ENCODE data around the gene BCL2.

BCL2 gene

DNA sequence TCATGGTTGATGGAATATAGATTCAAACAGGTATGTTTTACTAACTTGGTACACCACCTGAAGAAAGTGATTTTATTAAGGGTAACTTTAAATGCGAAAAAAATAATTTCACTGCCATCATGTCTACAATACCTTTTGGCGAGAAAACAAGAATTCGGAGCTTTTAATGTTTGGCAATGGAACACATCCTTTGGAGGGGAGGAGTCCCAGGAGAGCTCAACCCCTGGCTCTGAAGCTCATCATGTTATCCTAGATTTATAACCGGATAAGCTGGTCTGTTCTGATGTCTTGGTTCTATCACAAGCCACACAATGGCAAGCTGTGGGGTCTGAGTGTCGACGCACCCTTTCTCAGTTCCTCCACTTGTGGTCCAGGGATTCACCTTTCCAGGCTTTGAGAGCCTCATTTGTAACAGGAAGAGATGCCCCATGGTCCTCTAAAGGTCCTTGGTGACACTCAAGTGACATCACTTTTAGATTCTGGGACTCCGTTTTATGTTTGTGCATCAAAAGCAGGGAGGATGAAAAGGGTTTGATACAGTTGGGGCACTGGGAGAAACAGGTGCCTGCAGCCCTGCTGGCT is 172.7 kb downstream of the BCL2 start:
- DNase-seq (ENCODE audit: extremely low read depth in 1 of 2, low read depth in 1 of 2), result no peak

- no peak for DNase-seq (ENCODE audit: extremely low read depth in 1 of 2, low read depth in 1 of 2)
Measured at GRCh38 chr18:63145851-63146555, 173.6 kb downstream of the BCL2 start.

DNA sequence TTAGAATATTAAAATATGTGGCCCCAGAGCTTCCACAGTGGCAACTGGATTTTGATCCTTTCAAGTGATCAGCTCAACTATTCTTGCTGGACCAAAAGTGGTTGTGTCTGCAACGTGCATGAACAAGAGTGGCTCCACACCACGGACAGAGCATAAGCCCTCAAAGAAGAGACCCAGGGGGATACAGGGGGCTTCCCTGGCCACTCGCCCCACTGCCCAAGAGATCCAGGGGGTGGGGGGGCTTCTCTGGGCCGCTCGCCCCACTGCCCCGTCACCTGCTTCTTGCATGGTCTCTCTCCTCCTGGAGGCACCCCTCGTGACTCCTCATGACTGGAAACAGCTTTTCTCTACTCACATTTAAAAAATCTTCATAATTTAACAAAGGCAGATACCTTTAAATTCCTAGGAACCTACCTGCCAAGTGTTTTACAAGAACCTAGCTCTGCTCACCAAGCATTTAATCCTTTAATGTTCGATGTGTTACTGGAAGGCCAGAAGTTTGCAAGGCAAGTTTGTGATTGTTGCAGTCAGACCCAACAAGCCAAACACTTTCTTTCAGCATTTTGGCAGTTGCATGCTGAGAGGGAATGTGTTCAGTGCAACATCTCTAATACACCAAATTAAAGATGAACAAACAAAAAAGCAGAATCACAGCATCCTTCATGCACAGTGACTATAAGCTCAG is 174.3 kb downstream of the BCL2 start:
- no peak for DNase-seq (ENCODE audit: extremely low read depth in 1 of 2, low read depth in 1 of 2)

DNA sequence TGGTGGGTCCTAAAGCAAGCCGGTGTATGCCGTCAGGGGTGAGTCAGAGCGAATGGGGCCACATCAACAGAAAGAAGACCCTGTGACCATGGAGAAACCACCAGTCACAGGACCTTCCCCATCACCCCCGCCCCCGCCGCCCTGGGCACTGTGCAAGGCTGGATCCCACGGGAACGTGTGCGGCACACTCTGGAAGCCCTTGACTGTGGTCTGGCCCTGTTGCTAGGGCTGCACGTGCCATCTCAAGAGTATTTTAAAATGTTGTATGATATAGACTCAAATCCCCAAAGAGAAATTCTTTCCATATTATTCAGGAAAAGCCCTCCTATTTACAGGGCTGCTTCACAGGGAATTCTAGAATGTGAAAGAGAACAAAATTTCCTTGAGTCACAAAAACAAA is 174.8 kb downstream of the BCL2 start:
- no peak for DNase-seq (ENCODE audit: extremely low read depth in 1 of 2, low read depth in 1 of 2)

- DNase-seq (ENCODE audit: extremely low read depth in 1 of 2, low read depth in 1 of 2), result no peak
Measured at GRCh38 chr18:63143330-63143771, 176.2 kb downstream of the BCL2 start.

DNA sequence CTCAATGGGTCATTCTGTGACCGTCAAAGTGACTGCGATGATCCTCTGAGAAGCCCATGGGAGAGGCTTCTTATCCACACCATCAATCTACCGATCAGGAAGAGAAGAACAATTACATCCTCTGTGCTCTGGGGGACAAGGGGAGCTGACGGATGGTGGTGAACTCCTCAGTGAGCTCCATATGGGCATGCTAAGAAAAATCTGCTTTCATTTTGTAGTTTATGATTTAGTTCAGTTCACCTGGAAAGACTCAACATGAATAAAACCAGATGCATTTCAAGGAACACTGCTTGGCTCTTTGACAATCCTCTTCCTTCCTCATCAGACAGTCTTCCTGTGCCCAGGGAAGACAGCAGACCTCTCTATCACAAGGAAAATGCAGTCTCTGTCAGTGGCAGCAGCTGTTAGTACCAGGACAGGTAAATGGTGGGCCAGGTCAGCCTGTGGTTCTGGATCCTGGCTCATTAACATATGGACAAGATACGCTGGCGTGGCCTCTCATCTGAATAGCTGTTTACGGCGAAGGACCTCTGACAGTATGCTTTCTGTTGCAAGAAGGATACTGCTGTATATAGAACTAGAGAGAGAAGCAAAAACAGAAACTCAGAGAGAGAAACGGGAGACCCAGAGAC is 176.9 kb downstream of the BCL2 start:
- no peak for DNase-seq (ENCODE audit: extremely low read depth in 1 of 2, low read depth in 1 of 2)

DNA sequence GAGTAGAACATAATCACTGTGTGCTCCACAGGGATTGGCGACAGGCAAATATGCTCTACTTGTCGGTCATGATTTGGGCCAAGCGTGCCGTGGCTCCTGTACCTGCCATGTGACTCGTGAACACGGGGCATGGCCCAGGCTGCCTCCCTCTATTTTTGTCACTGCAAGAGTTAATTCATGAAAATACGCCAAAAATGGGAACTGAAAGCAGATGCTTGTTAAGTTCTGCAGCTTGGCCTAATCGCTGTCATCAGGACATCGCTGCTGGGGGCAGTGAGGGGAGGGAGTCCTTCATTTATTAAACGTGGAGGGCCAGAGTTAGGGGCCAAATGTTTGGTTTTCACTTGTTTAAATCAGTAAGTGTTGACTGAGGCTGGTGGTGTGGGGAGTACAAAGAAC is 177.8 kb downstream of the BCL2 start:
- no peak for DNase-seq (ENCODE audit: extremely low read depth in 1 of 2, low read depth in 1 of 2)

DNA sequence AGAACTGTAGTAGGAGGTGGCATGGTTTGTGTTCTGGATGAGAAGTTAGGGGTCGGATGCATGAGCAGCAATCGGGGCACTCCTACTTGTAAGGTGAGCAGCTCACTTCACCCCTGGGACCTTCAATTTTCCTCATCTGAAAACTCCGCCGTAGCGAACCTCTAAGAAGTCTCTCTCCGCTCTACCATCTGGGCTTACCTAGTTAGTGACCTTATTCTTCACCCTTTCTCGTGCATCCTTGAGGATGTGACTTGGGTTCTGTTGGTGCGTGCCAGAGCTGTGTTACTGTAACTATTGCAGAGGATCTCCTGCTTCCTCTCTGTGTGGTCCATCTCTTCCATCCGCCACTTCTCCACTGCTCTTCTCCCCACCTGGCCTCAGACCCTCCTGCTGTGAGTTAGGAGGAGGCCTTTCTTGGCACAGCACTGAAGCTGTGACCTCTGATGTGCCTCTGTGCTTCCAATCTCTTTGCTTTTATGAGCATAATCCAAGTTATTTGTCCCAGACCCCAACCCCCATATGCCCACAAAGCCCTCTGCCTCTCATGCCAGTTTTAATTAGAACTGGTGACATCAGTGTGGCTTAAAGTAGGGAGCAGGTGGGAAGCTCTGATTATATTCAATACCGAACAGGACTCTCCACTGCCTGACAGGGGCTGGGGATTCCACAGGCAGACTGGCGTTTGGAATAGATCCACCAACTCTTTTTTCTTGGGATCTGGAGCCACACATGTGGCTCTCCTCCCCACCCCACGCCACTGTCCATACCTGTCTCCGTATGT is 178.4 kb downstream of the BCL2 start:
- DNase-seq (ENCODE audit: extremely low read depth in 1 of 2, low read depth in 1 of 2), result no peak

DNA sequence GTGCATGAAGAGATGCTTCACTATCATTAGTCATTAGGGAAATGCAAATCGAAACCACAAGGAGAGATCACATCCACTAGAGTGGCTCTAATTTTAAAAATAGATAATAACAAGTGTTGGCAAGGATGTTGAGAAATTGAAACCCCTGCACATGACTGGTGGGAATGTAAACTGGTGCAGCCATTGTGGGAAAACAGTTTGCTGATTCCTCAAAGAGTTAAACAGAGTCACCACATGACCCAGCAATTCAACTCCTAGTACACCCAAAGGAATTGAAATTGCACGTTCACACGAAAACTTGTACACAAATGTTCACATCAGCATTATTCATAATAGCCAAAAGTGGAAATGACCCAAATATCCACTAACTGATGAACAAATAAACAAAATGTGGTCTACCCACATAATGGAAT is 179.5 kb downstream of the BCL2 start:
- no peak for DNase-seq (ENCODE audit: extremely low read depth in 1 of 2, low read depth in 1 of 2)

- DNase-seq (ENCODE audit: extremely low read depth in 1 of 2, low read depth in 1 of 2), result no peak
Measured at GRCh38 chr18:63138436-63139340, 180.9 kb downstream of the BCL2 start.

GRCh38 chr18:63137999-63138435 is 181.6 kb downstream of the BCL2 start:
- no peak for DNase-seq (ENCODE audit: extremely low read depth in 1 of 2, low read depth in 1 of 2)

DNA sequence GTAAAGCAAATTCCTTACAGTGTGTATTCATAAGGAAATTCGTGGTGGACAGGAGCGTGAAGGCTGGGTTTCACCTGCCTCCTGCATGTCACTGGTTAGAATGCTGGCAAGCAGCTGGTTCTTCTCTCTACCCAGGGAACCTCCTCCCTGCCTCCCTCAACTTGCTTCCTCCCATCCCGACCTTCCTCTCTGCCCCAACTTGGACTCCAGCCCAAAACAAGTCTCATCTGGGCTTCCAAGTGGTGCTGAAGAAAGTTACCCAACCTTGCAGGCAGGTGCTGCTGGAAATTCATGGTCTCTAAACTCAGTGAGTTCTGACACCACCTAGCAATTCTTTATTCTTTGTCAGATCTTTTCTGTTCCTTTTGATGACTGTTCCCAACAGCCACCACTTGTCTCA is 184.5 kb downstream of the BCL2 start:
- no peak for DNase-seq (ENCODE audit: extremely low read depth in 1 of 2, low read depth in 1 of 2)

GRCh38 chr18:63132819-63133200 is 186.8 kb downstream of the BCL2 start:
- no peak for DNase-seq (ENCODE audit: extremely low read depth in 1 of 2, low read depth in 1 of 2)

DNA sequence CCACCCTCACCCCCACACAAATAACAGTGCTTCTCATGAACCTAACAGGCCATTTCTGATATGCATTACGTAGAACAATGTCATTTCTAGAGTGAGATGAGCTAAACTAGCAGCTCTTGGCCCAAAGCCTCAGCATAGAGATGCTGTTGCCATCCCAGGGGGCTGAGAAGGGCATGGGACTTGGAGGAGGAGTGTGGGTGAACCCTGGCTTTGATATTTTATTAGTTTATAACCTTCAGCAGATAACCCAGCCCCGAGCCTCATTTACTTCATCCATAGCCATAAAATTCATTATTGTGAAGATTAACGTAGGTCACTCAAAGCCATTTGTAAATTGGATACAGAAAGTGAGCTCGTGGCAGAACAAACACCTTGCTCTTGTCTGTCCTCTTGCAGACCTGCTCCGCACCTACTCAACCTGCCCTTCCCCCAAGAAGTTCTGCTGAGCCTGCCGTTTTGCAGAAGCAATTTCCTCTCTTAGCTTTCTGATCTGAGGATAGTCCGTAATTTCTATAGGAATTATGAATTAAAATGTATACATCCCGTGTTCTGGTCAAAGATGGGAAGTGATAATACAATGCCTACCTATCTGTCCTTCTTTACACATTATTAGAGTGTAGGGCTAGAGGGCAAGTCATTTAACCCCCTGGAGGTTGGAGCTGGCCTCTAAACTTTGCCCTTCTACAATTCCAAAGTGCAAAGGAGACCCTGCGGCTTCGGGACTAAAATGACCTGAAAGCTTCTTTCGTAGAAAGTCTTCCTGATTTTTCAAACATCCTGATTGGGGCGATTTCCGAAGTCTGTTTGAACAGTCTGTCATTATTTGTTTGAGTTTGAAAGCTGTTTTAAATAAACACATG is 187.4 kb downstream of the BCL2 start:
- DNase-seq (ENCODE audit: extremely low read depth in 1 of 2, low read depth in 1 of 2), result no peak

GRCh38 chr18:63131106-63131958 is 188.2 kb downstream of the BCL2 start:
- peak; percentile 27 to 34 for DNase-seq (ENCODE audit: extremely low read depth in 1 of 2, low read depth in 1 of 2)

- no peak for DNase-seq (ENCODE audit: extremely low read depth in 1 of 2, low read depth in 1 of 2)
Measured at GRCh38 chr18:63130176-63130575, 189.4 kb downstream of the BCL2 start.

DNA sequence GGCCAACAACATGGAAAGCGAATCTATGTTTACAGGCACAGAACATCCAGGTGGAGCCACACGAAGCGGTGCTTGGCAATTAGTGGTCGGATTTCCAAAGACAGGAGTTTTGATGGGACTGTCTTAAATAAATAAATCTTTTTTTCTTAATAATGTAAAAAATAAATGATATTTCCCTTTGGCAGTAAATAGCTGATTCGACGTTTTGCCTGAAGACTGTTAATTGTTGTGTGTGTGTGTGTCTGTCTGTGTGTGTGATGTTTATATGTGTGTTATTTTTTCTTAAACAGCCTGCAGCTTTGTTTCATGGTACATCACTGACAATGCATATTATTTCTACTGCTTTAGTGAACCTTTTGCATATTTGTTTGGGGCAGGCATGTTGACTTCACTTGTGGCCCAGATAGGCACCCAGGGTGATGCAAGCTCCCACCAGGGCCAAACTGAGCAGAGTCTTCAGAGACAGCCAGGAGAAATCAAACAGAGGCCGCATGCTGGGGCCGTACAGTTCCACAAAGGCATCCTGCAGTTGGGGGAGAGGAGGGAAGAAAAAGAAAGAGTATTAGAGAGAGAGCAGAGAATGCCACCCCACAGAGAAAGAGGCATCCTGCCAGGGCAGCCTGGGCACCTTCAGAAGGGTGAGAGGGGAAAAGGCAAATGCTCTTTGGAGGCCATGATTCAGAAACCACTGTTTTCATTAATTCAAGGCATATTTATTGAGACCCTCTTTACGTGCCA is 191.2 kb downstream of the BCL2 start:
- no peak for DNase-seq (ENCODE audit: extremely low read depth in 1 of 2, low read depth in 1 of 2)

Data from activated CD8-positive, alpha-beta memory T cell treated with anti-CD3 and anti-CD28 coated beads for 1 hour (primary cell).